Nephron progenitor cell (in vitro differentiated cells): ENCODE measurements around the gene ICA1.

ENCODE experiments used
- DNase-seq: peaks from one replicate; pipeline ENCODE4 v3.0.0; 2021
- H3K27ac Mint-ChIP-seq: 2 replicates; pipeline ENCODE4 v1.8.0; 2021; ENCODE audit warnings: mild to moderate bottlenecking, moderate library complexity, mixed read lengths
- H3K27me3 Mint-ChIP-seq: 2 replicates; pipeline ENCODE4 v1.8.0; 2021; ENCODE audit warnings: mild to moderate bottlenecking, low read depth, mixed read lengths; ENCODE audit not compliant: poor library complexity
- H3K36me3 Mint-ChIP-seq: 2 replicates; pipeline ENCODE4 v1.8.0; 2021; ENCODE audit warnings: low read depth, mixed read lengths
- H3K4me1 Mint-ChIP-seq: 2 replicates; pipeline ENCODE4 v1.8.0; 2021; ENCODE audit warnings: mixed read lengths
- H3K4me3 Mint-ChIP-seq: 2 replicates; pipeline ENCODE4 v1.8.0; 2021; ENCODE audit warnings: mild to moderate bottlenecking, moderate library complexity, mixed read lengths
- H3K9me3 Mint-ChIP-seq: 2 replicates; pipeline ENCODE4 v1.8.0; 2021; ENCODE audit warnings: mild to moderate bottlenecking, moderate library complexity, mixed read lengths
- TF ChIP-seq, protein P1 (sequence below): fragments of 200-600 bp; sonication (generic); IDR thresholded peaks from 2 replicates; pipeline ENCODE4 v1.5.0; 2021; ENCODE audit warnings: antibody characterized with exemption

The ICA1 gene

DNA sequence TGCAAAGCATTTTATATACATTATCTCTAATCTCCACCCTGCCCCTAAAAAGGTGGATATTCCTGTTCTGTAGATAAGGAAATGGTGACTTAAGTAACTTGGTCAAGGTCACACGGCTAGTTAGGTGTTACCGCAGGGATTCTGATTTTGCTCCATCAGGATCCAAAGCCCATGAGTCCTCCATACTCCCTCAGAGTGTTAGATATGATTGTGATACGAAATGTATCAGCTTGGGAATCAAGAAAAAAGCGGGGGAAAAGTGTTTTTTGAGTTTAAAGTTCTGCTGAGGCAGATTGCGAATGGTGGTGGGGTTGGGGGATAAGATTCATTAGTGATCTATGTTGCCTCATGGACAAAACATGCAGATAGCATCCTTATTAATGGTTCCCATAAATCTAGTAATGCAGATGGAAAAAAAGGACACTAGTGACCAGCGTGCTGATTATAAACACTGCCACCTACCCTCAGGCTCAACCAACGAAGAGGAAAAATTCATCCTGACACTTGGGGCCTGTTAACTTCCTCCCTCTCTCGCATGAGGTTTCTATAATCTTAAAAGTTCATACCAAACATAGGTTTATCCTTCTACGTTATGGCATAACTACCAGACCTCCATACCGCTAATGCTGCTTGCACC is 2.3 kb downstream of the ICA1 start:
- TF ChIP-seq, protein P1, sequence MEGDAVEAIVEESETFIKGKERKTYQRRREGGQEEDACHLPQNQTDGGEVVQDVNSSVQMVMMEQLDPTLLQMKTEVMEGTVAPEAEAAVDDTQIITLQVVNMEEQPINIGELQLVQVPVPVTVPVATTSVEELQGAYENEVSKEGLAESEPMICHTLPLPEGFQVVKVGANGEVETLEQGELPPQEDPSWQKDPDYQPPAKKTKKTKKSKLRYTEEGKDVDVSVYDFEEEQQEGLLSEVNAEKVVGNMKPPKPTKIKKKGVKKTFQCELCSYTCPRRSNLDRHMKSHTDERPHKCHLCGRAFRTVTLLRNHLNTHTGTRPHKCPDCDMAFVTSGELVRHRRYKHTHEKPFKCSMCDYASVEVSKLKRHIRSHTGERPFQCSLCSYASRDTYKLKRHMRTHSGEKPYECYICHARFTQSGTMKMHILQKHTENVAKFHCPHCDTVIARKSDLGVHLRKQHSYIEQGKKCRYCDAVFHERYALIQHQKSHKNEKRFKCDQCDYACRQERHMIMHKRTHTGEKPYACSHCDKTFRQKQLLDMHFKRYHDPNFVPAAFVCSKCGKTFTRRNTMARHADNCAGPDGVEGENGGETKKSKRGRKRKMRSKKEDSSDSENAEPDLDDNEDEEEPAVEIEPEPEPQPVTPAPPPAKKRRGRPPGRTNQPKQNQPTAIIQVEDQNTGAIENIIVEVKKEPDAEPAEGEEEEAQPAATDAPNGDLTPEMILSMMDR = no peak
- DNase-seq = no peak
- Mint-ChIP-seq H3K4me1 (peaks cover 4% of the 10 kb centered on the region), H3K9me3 (no peaks in the 10 kb centered on the region), H3K36me3 (no peaks in the 10 kb centered on the region), H3K27me3 (peaks cover 60% of the 10 kb centered on the region), H3K27ac (no peak overlapping the region), H3K4me3 (no peak overlapping the region)

DNA sequence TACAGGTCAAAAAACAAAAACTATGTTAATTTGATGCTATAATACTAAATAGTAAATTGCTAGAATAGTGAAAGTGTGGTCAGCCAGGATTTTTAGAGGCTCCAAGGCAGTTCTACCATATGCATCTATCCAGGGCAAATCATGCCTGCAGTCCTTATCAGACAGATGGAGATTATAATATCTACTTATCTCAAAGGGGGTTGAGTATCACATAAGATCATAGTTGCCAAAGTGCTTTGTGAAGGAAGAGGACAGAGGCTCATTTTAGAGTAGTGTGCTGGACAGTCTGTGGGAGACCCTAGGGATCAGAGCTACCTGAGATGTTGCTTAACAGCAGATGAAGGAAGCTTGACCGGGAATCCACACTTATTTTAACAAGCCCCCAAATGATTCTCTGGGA is 3.2 kb downstream of the ICA1 start:
- DNase-seq = no peak
- Mint-ChIP-seq H3K27ac (no peak overlapping the region), H3K36me3 (no peaks in the 10 kb centered on the region), H3K4me1 (peaks cover 4% of the 10 kb centered on the region), H3K9me3 (no peaks in the 10 kb centered on the region), H3K27me3 (peaks cover 51% of the 10 kb centered on the region), H3K4me3 (no peak overlapping the region)
- TF ChIP-seq, protein P1 = no peak

DNA sequence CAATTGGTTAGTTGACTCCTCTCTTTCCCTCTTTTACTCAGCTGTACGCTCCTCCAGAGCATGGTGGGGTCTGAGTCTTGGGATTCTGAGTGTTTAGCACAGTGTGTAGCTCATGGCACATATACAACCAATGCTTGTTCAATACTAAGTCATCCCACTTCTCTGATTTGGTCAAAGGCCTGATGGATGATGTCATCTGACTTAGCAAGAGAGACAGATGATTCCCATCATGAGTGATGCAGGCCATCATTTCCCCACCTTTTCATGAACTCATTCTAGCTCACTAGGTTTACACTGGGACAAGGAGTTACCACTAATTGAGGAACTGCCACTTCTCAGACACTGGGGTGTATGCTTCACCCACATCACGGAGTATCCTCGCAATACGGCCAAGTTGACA is 3.8 kb downstream of the ICA1 start:
- Mint-ChIP-seq H3K36me3 (no peaks in the 10 kb centered on the region), H3K4me1 (peaks cover 4% of the 10 kb centered on the region), H3K27me3 (peaks cover 48% of the 10 kb centered on the region), H3K27ac (no peak overlapping the region), H3K9me3 (no peaks in the 10 kb centered on the region), H3K4me3 (no peak overlapping the region)
- TF ChIP-seq, protein P1 = no peak
- no peak for DNase-seq

DNA sequence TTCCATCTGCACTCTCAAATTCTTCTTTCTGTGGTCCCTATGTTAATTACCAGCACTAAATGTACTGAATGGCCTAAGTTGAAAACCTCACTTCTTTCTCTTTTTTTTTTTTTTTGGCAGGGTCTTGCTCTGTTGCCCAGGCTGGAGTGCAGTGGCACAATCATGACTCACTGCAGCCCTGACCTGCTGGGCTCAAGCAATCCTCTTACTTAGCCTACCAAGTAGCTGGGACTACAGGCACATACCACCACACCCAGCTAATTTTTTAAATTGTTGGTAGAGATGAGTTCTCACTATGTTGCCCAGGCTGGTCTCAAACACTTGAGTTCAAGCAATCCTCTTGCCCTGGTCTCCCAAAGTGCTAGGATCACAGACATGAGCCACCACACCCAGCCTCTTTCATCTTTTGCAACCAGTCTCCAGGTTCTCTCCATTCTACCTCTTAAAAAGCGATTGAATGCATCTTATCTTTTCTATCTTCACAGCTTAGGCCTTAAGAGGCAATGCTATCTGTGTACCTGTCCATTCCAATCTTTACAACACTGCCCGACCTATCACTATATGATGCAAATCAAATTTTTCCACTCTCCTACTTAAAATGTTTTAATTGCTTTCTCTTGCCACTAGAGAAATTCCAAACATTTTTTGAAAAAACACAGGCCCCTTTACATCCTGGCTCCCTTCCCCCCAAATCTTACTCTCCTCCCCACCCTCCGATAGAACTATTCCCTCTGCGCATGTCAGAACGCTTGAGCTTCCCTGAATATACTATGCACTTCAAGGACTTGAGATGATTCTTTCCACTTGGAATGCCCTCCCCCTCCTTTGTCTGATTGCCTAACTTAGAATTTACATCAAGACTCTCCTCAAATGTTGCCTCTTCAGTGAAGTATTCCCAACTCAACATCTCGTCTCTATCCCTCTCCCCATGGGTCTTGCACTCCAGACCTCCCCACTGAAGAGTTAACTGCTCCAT is 6.0 kb downstream of the ICA1 start:
- Mint-ChIP-seq H3K4me3 (no peak overlapping the region), H3K9me3 (no peaks in the 10 kb centered on the region), H3K4me1 (peaks cover 1% of the 10 kb centered on the region), H3K27me3 (peaks cover 32% of the 10 kb centered on the region), H3K27ac (no peak overlapping the region), H3K36me3 (no peaks in the 10 kb centered on the region)
- TF ChIP-seq, protein P1 = no peak
- DNase-seq = no peak

DNA sequence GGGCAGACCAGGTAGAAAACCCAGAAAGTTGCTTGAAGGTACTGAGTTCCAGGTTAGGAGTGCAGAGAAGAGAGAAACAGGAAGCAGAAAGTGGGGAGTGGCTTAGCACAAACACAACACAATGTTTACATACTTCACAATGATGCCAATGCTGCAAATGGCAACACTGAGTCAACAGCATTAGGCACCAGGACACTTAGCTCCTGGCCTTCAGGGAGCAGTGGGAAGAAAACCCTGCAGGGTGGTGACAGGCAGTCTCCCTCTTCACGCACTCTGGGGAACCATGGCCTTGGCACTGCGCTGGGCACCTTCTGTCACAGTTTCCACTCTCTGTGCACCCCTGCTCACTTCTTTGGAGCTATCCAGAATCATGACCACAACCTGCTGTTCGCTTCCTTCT is 7.3 kb downstream of the ICA1 start:
- DNase-seq = no peak
- Mint-ChIP-seq H3K4me3 (no peak overlapping the region), H3K9me3 (no peaks in the 10 kb centered on the region), H3K4me1 (no peaks in the 10 kb centered on the region), H3K27ac (no peak overlapping the region), H3K36me3 (no peaks in the 10 kb centered on the region), H3K27me3 (peaks cover 19% of the 10 kb centered on the region)
- TF ChIP-seq, protein P1 = no peak
